NCI-H774 (cell line): Measurements from ENCODE around the gene MAST1.
"Not testable (repeated sequence)": the region's sequence is repeated elsewhere in the genome, so short reads cannot be mapped to it uniquely, and the experiment has no call there.

ENCODE experiments used
- DNase-seq: peaks from one replicate; lab custom pipeline; 2025; lab: John Stamatoyannopoulos, UW

Gene MAST1

DNA sequence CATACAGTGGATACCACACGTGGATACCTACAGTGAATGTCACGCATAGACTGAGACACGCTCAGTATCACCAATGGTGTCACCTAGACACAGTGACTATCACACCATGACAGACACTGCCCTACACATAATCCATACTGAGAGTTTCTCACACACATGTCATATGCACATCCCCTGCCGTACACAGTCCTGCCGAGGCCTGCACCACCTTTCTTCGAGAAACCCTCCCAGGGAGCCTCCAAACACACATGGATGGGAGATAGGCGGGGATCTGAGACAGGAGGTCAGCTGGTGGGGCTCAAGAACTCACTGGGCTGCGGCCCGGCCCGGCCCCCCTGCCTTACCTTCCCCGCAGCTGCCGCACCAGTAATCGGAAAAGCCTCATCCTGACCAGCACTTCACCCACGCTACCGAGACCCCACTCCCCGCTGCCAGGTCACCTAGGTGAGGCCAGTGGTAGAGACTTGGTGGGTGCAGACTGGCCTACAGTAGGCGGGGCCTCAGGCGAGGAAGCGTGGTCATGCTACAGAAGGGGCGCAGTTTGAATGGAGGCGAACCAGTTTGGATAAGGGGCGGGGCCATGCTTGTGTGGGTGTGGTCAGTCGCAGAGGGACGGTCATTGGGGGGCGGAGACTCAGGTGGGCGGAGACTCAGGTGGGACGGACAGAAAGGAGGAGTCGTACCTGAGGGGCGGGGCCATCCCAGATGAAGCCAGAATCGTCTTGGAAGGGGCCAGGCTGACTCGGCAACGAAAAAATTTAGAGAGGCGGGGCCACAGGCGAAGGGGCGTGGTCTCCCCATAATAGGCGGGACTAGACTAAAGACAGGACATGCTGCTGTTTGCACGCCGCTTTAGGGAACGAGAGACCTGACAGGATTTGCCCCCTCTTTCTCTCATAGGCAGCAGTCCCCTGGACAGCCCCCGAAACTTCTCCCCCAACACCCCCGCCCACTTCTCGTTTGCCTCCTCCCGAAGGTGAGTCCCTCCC lies 2.1 kb downstream of the MAST1 start:
- DNase-seq = no peak

DNA sequence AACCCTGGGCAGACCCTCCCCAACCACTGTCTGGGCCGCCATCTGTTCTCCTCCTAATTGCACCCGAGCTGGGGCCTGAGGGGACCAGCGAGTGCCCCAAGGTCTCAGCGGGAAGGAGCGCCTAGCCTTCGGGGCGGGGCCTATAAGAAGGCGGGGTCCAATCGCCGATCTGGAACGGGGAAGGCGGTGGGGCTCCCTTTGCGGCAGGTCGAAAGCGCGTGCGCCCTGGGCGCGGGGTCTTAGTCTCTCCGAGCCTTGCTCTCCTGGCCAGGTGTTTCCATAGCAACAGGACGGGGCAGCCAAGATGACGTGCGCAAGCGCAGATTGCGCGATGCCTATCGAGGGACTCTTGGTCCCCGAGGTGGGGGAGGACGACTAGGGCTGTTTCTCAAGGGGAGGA lies 2.8 kb downstream of the MAST1 start:
- no peak for DNase-seq

DNA sequence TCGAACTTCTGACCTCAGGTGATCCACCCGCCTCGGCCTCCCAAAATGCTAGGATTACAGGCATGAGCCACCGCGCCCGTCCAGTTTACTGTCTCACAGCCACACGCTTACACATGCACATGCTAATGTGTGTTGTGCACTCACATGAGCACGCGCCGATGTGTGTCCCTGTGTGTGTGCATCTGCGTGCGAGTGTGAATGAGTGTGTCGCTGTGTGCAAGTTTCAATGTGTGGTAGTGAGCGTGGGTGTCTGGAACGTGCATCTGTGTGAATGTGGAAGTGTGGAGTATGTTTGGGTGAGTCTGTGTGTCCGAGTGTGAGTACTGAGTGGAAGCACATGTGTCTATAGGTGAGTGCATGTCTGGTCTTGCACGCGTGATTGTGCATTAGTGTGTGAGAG lies 4.2 kb downstream of the MAST1 start:
- no peak for DNase-seq

DNA sequence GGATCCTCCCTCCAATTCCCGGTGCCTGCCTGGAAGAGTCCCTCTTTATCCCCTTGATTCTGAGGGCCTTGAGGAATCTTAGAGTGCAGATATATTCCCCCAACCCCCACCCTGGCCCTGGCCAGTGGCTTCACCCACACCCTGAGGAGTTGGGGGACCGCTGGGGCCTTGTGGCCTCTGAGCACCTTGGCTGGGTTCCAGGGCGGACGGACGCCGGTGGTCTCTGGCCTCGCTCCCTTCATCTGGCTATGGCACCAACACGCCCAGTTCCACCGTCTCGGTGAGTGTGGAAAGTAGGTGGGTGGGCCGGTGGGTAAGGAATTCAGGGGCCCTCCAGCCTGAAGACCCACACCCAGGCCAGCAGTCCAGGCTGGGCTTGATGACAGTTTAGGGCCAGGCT lies 5.0 kb downstream of the MAST1 start:
- DNase-seq = no peak

- DNase-seq = no peak
Observed at GRCh38 chr19:12843999-12844732, 5.9 kb downstream of the MAST1 start.

DNA sequence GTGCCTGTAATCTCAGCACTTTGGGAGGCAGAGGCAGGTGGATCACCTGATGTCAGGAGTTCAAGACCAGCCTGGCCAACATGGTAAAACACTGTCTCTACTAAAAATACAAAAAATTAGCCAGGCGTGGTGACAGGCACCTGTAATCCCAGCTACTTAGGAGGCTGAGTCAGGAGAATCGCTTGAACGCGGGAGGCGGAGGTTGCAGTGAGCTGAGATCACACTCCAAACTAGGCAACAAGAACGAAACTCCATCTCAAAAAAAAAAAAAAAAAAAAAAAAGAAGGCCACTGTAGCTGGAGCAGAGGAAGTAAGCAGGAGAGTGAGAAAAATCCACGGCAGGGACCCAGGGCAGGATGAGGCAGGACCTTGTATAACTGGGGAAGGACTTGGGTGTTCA lies 8.3 kb downstream of the MAST1 start:
- not testable (repeated sequence) for DNase-seq

- DNase-seq = peak; percentile 19
Observed at GRCh38 chr19:12847159-12848139, 9.1 kb downstream of the MAST1 start.

DNA sequence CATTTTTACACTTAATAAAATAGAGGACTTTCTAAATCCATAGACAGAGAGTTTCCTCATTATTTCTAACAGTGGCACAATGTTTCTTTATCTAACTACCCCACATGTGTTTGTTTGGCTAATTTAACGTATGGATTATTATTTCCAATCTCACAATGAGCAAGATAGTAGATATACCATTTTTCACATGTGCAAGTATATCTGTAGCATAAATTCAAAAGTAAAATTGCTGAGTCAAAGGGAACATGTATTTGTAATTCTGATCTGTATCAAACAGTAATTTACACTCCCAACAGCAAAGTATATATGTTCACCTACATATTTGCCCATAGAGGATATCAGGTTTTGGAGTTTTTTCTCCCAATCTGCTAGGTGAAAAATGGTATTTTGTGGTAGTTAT lies 18.3 kb downstream of the MAST1 start:
- DNase-seq = no peak

GRCh38 chr19:12858041-12858928 lies 20.0 kb downstream of the MAST1 start:
- DNase-seq = no peak

DNA sequence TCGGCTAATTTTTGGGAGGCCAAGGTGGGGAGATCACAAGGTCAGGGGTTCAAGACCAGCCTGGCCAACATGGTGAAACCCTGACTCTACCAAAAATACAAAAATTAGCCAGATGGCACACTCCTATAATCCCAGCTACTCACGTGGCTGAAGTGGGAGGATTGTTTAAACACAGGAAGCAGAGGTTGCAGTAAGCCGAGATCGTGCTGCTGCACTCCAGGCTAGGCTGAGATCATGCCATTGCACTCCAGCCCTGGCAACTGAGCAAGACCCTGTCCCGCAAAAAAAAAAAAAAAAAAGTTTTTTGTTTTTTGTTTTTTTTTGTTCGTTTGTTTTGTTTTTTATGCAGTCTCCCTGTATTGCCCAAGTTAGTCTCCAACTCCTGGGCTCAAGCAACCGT lies 21.2 kb downstream of the MAST1 start:
- no peak for DNase-seq

GRCh38 chr19:12864143-12864542 lies 25.8 kb downstream of the MAST1 start:
- no peak for DNase-seq

DNA sequence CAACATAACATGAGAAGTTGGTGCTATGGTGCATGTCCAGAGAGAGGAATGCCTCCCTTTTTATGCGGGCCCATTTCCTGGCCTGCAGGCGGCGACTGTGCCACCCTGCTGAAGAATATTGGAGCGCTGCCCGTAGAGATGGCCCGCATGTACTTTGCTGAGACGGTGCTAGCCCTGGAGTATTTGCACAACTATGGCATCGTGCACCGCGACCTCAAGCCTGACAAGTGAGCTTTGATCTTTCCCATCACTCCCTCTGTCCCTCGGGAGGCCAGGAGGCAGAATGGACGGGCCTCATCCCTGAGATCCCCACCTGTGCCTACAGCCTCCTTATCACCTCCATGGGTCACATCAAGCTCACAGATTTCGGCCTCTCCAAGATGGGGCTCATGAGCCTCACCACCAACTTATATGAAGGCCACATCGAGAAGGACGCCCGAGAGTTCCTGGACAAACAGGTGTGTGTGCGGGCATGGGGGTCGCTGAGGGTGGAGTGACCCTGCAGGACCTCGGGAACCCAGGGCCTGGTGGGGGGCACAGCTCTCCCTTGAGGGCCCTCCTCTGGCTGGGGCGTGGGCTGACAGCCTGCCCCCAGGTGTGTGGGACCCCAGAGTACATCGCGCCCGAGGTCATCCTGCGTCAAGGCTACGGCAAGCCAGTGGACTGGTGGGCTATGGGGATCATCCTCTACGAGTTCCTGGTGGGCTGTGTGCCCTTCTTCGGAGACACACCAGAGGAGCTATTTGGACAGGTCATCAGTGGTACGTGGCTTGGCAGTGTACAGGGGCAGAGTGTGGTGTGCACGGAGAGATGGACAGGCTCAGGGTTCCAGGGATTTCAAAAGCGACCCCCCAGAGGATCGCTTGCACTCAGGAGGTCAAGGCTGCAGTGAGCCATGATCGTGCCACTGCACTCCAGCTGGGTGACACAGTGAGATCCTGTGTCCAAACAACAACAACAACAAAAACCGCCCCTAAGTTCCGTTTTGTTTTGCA lies 26.7 kb downstream of the MAST1 start:
- DNase-seq = no peak

GRCh38 chr19:12865746-12866415 lies 27.6 kb downstream of the MAST1 start:
- no peak for DNase-seq

DNA sequence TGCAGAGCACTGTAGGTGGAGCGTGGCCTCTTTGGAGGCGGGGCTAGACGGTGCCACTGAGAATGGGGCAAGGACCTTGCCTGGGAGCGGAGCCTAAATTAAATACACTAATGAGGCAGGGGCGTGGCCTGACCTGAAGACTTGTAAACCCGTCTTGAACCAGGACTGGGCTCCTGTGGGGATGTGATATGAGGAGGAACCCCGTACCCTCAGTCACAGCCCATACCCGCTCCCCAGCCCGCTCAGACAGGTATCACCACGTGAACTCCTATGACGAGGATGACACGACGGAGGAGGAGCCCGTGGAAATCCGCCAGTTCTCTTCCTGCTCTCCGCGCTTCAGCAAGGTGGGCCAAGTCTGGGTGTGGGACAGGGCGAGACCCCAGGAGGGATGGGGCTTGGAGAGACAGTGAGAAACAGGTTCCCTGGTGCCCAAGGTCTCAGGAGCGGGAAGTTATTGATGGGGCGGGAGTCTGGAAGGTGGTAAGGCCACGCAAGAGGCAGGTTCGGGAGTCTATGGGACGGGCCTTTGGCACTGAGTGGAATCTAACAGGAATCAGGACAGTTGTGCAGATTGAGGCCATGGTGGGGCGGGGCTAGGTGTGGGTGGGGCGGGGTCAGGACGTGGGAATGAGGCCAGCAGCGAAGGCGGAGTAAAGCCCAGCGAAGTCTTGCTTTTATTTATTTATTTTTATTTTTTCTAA lies 28.3 kb downstream of the MAST1 start:
- DNase-seq = no peak

GRCh38 chr19:12867120-12868099 lies 29.1 kb downstream of the MAST1 start:
- no peak for DNase-seq

DNA sequence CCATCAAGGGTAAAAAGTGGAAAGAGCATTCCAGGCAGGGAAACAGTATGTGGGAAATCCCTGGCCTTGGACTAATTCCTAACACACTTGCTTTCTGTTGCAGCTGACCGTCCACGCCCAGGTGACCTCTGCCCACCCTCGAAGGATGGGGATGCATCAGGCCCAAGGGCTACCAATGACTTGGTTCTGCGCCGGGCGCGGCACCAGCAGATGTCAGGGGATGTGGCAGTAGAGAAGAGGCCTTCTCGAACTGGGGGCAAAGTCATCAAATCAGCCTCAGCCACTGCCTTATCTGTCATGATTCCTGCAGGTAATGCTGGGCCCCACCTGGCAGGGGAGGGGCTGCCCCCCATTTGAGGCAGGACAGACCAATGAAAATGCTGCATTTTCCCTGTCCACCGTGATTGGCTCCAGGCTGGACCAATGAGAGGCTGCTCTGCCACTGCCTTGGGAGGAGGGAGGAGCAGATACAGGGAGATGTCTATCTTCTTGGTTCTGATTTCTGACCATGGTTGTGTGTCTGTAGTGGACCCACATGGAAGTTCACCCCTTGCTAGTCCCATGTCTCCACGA lies 30.3 kb downstream of the MAST1 start:
- no peak for DNase-seq

DNA sequence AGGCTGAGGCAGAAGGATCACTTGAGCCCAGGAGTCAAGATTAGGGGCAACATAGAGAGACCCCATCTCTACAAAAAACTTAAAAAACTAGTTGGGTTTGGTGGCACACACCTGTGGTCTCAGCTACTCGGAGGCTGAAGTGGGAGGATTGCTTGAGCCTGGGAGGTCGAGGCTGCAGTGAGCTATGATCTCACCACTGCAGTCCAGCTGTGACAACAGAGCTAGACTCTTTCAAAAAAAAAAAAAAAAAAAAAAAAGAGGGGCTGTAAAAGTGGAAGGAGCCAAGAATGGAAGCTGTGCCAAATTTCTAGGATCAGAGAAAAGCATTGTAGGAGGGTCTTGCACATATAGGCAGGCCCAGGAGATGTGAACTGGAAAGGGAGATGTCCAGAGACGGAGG lies 33.4 kb downstream of the MAST1 start:
- DNase-seq = no peak
